K562 (cell line): ENCODE data around the gene ZACN. TPM values are rescaled to one million over a fixed set of nuclear protein-coding genes. Genes with fewer than 3 reads are reported as not detected.

Experiments used
- ATAC-seq: fragments of 200-7000 bp; cut with Tn5 transposase; 3 replicates; pipeline ENCODE4 v1.9.1; 2020; ENCODE audit warnings: moderate library complexity
- BruUV-seq: library from RNA; stranded (reverse); fragments of 400-500 nt; replicated peaks from 2 replicates; lab custom pipeline; 2021; lab: Mats Ljungman, UMichigan
- CTCF ChIA-PET: fragments of 300-600 bp; formaldehyde crosslinking; extraction: SDS; loops from one replicate; lab custom pipeline; 2021; ENCODE audit warnings: low intra/inter-chr PET ratio; lab: Yijun Ruan, JAX
- POLR2A ChIA-PET: fragments of 300-600, 350-650 bp; sonication (Branson Sonifier 250); formaldehyde crosslinking; extraction: SDS; loops from one replicate; lab custom pipeline; 2021; ENCODE audit warnings: antibody characterized with exemption, inconsistent platforms; lab: Yijun Ruan, JAX
- DNase-seq, 4 experiments: peaks; one replicate each; pipeline versions ENCODE4 v3.0.0 to v3.0.0-alpha.2; 2011 to 2018; ENCODE audit warnings: low spot score in 3 of 4, mixed read lengths in 3 of 4; ENCODE audit errors: extremely low read depth in 1 of 4
- FAIRE-seq: peaks from 2 replicates; lab custom pipeline; 2011; peaks lifted over from hg19 to GRCh38; lab: Jason Lieb, UNC
- H2AFZ ChIP-seq: 2 replicates; pipeline ENCODE4 v1.6.0; 2011; ENCODE audit warnings: low read depth, low read length, control low read depth, inconsistent platforms
- H3K27ac ChIP-seq: fragments of 200-600 bp; 3 replicates; pipeline ENCODE4 v1.8.0; 2011; ENCODE audit warnings: low read depth, mild to moderate bottlenecking, control low read depth, inconsistent platforms, low read length, moderate library complexity, mixed read lengths; ENCODE audit errors: extremely low read depth
- H3K27me3 ChIP-seq, 2 experiments: fragments of 300-600 bp in 1 of 2; 2 replicates in 1 of 2; 3 replicates in 1 of 2; pipeline versions ENCODE4 v1.6.0 to v1.8.0; 2011; ENCODE audit warnings: inconsistent platforms in 2 of 2, low read length in 2 of 2, mild to moderate bottlenecking in 1 of 2, mixed read lengths in 1 of 2, moderate library complexity in 1 of 2; ENCODE audit not compliant: control insufficient read depth in 2 of 2, insufficient read depth in 2 of 2
- H3K36me3 ChIP-seq: fragments of 300-600 bp; 3 replicates; pipeline ENCODE4 v1.8.0; 2011; ENCODE audit warnings: mild to moderate bottlenecking, low read length, inconsistent platforms; ENCODE audit not compliant: control insufficient read depth, insufficient read depth
- H3K4me1 ChIP-seq, 2 experiments: fragments of 200-600 bp in 1 of 2; replicated peaks in 1 of 2; 2 replicates in 1 of 2; 3 replicates in 1 of 2; pipeline versions ENCODE4 v1.5.1 to v1.8.0; 2011; ENCODE audit warnings: inconsistent platforms in 2 of 2, low read length in 2 of 2, mild to moderate bottlenecking in 1 of 2, mixed read lengths in 1 of 2, moderate library complexity in 1 of 2; ENCODE audit not compliant: control insufficient read depth in 2 of 2, insufficient read depth in 2 of 2
- H3K4me2 ChIP-seq: 2 replicates; pipeline ENCODE4 v1.6.1; 2011; ENCODE audit warnings: low read length, control low read depth, inconsistent platforms, mixed read lengths; ENCODE audit not compliant: insufficient read depth
- H3K4me3 ChIP-seq: fragments of 200-600 bp; sonication (generic), shearing (Covaris generic); 2 replicates; pipeline ENCODE4 v1.5.1; 2016; ENCODE audit warnings: control low read depth, inconsistent platforms
- H3K79me2 ChIP-seq: fragments of 200-600 bp; 3 replicates; pipeline ENCODE4 v1.8.0; 2011; ENCODE audit warnings: low read length, inconsistent platforms; ENCODE audit not compliant: control insufficient read depth, insufficient read depth
- H3K9ac ChIP-seq, 2 experiments: 2 replicates each; pipeline versions ENCODE4 v1.6.0 to v1.6.1; 2011; ENCODE audit warnings: low read depth in 2 of 2, low read length in 2 of 2, control low read depth in 1 of 2, inconsistent platforms in 1 of 2, mild to moderate bottlenecking in 1 of 2, mixed read lengths in 1 of 2; ENCODE audit not compliant: insufficient read depth in 1 of 2
- H3K9me1 ChIP-seq: one replicate; pipeline ENCODE4 v1.6.0; 2011; ENCODE audit warnings: inconsistent platforms, mild to moderate bottlenecking, low read length, moderate library complexity; ENCODE audit not compliant: control insufficient read depth, insufficient read depth
- H3K9me3 ChIP-seq: replicated peaks from 2 replicates; pipeline ENCODE4 v1.5.1; 2011; ENCODE audit warnings: low read depth, low read length, inconsistent platforms; ENCODE audit not compliant: control insufficient read depth, insufficient read depth
- H4K20me1 ChIP-seq: replicated peaks from 2 replicates; pipeline ENCODE4 v1.6.1; 2011; ENCODE audit warnings: low read length, inconsistent platforms, mixed read lengths; ENCODE audit not compliant: control insufficient read depth, insufficient read depth
- CBX2 ChIP-seq: fragments of 200-600 bp; sonication (generic); IDR thresholded peaks from one replicate; pipeline ENCODE4 v1.6.1; 2012; ENCODE audit warnings: mild to moderate bottlenecking, low read length, inconsistent platforms; ENCODE audit not compliant: insufficient read depth, poor library complexity, severe bottlenecking
- FOXJ3 ChIP-seq: sonication (generic); formaldehyde crosslinking; IDR thresholded peaks from 2 replicates; pipeline ENCODE4 v1.4.0; 2020; ENCODE audit warnings: mild to moderate bottlenecking, missing genetic modification reagents
- HMG20A ChIP-seq: fragments of 450-650 bp; formaldehyde crosslinking; conservative IDR thresholded peaks from 2 replicates; pipeline ENCODE4 v1.4.0; 2020; ENCODE audit warnings: mild to moderate bottlenecking, mixed read lengths
- HNRNPK ChIP-seq: fragments of 200-400 bp; formaldehyde crosslinking; IDR thresholded peaks from one replicate; pipeline ENCODE4 v1.6.1; 2018; ENCODE audit warnings: mild to moderate bottlenecking, low read depth, low read length; ENCODE audit not compliant: poor library complexity, severe bottlenecking
- HNRNPL ChIP-seq: fragments of 200-400 bp; formaldehyde crosslinking; IDR thresholded peaks from 2 replicates; pipeline ENCODE4 v1.6.1; 2017; ENCODE audit warnings: low read depth, mild to moderate bottlenecking, low read length
- SMARCB1 ChIP-seq: IDR thresholded peaks from 2 replicates; pipeline ENCODE4 v1.6.1; 2011; ENCODE audit warnings: improper control_type of control experiment, low read depth; ENCODE audit not compliant: insufficient read length
- WGBS: fragments of 100-300 bp; shearing (Covaris generic); methylation state at CpG from one replicate; pipeline ENCODE4 v1.1.6; 2016; ENCODE audit warnings: low coverage, mixed read lengths; ENCODE audit not compliant: insufficient coverage; ENCODE audit errors: missing lambda C conversion rate; 5-methylcytosine and 5-hydroxymethylcytosine counted together
- in situ Hi-C: fragments of 300-500 bp; cut with MboI; formaldehyde crosslinking; loops from 4 replicates; pipeline ENCODE4 v1.15.0; 2018; ENCODE audit warnings: inconsistent platforms, mixed read lengths
- intact Hi-C: fragments of 100-400 bp; cut with micrococcal nuclease; formaldehyde crosslinking; loops from 2 replicates; pipeline ENCODE4 v1.14.2; 2022
- polyA plus RNA-seq, 8 experiments: library from polyadenylated mRNA; depleted of rRNA in 4 of 8; stranded (reverse) in 5 of 8; unstranded in 3 of 8; fragments of >200 nt; fragmentation: Nextera tagmentation in 2 of 8; fragmentation: Illumina TruSeq in 1 of 8; extraction: Ambion mirVana in 2 of 8; extraction: Trizol in 1 of 8; gene quantifications; 2 replicates each; pipeline versions ENCODE4 v1.2.1 to v1.2.3, GENCODE V29; 2011 to 2014; ENCODE audit warnings: inconsistent platforms in 1 of 8, missing spikeins in 1 of 8
- total RNA-seq, 7 experiments: library from RNA; depleted of rRNA in 6 of 7; stranded (reverse); fragments of >200 nt in 6 of 7; fragmentation: Illumina TruSeq in 2 of 7; extraction: Trizol in 2 of 7; gene quantifications; 2 replicates each; pipeline versions ENCODE4 v1.2.1 to v1.2.3, GENCODE V29; 2011 to 2021; ENCODE audit warnings: low replicate concordance in 1 of 7
- TF ChIP-seq, protein P1 (sequence below): fragments of 200-400 bp; formaldehyde crosslinking; IDR thresholded peaks from 2 replicates; pipeline ENCODE4 v1.6.1; 2017; ENCODE audit warnings: mild to moderate bottlenecking, low read depth, low read length, moderate library complexity
- TF ChIP-seq, protein P2 (sequence below), 2 experiments: fragments of 150-350 bp in 1 of 2; IDR thresholded peaks; 2 replicates each; pipeline ENCODE4 v1.6.1; 2012 to 2016; ENCODE audit warnings: low read depth in 2 of 2, low read length in 2 of 2, mild to moderate bottlenecking in 1 of 2, moderate library complexity in 1 of 2
- TF ChIP-seq, protein P3 (sequence below), 2 experiments: IDR thresholded peaks; 2 replicates each; pipeline ENCODE4 v1.6.1; 2011; ENCODE audit warnings: borderline replicate concordance in 1 of 2, control low read depth in 1 of 2, low read depth in 1 of 2, low read length in 1 of 2, mild to moderate bottlenecking in 1 of 2, mixed read lengths in 1 of 2, moderate library complexity in 1 of 2; ENCODE audit not compliant: insufficient read depth in 1 of 2, insufficient read length in 1 of 2, poor library complexity in 1 of 2, severe bottlenecking in 1 of 2; ENCODE audit errors: extremely low read depth in 1 of 2
- TF ChIP-seq, protein P4 (sequence below): conservative IDR thresholded peaks from 2 replicates; pipeline ENCODE4 v1.6.1; 2011; ENCODE audit warnings: low read depth, mild to moderate bottlenecking, low read length; ENCODE audit not compliant: control insufficient read depth

ZACN gene
- total and polyA plus RNA-seq, 9 of the 15 experiments (the other 6 are each of a cell fraction or from before 2014, with no cell fraction given), result 0.07 TPM; not detected in 8

DNA sequence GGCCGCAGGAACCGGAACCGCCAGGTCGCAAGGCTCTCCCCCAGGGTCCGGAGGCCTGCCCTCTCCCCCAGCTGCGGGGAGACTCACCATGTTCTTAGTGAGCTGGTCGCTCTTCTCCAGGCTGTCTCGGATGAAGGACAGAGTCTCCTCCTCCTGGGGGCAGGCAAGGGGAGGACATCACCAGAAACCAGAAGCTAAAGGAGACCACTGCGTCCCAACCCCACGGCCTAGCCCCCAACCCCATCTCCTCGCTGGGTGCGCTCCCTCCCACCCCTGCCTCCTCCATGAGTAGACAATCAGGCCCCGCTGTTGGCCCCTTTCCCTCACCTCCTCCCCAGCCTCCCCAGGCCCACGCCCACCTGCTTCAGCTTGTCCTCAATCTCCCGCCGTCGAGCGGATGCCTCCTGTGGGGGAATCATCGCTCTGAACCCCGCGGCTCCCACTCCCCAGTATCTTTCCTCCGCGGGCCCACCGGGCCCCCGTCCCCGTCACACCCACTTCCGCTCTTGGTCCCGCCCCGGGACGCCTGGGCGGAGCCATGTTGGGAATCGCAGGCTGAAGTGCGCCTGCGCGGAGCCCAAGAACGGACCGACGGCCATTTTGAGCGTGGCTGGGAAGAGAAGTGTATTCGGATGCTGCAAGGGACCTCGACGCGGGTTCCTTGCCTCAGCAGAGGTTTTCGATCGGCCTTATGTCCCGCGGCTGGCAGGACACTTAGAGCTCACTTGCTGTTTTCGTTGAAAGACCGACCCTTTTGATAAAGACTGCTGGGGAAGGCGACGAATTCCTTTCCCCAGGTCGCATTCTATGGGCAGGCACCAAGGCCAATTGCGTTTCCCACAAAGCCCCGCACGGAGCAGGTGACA, 24.5 kb downstream of the ZACN start, which contains the start of gene EXOC7:
Gene EXOC7 (minus strand): TSS at position 514 of the 866 bp plus-strand sequence. CDS start 95 bp downstream, at position 419.
- Histone ChIP-seq H3K4me2 (peak within 1 kb of the TSS; percentile 95), H3K4me1 (peaks cover 12 to 15% of the 10 kb centered on the region in 2 experiments), H3K36me3 (peaks cover 27% of the 10 kb centered on the region; the same call in 2 of the 3 replicates), H3K9ac (peak within 1 kb of the TSS; percentile 81 to 95), H3K79me2 (peaks cover 11% of the 10 kb centered on the region), H3K27me3 (no peaks in the 10 kb centered on the region), H3K4me3 (peak within 1 kb of the TSS; percentile 88), H3K9me1 (peaks cover 2% of the 10 kb centered on the region), H2AFZ (peak within 1 kb of the TSS; percentile 99), H3K27ac (peak within 1 kb of the TSS; percentile 79), H3K9me3 (no peaks in the 10 kb centered on the region), H4K20me1 (no peaks in the 10 kb centered on the region)
- DNase-seq, result peak; percentile 97 to 98 (median 98)
- CTCF ChIA-PET, result no interaction called here
- BruUV-seq, result TSS peak; percentile 62
- peak; percentile 95 for FAIRE-seq
- peak; percentile 95 for ATAC-seq
- 7% methylated on average over 44 of the region's 55 CpGs for WGBS
- POLR2A ChIA-PET, result interaction anchor here (0.6 to 1.3 kb wide), 5 partner anchors 15 to 323 kb away, joined by 3 to 4 read pairs (median 3); no protein-coding TSS in a partner anchor
- in situ Hi-C loops (no loop called here), intact Hi-C loops (no loop called here)
- TF ChIP-seq CBX2, result no peak
- TF ChIP-seq, protein P1, sequence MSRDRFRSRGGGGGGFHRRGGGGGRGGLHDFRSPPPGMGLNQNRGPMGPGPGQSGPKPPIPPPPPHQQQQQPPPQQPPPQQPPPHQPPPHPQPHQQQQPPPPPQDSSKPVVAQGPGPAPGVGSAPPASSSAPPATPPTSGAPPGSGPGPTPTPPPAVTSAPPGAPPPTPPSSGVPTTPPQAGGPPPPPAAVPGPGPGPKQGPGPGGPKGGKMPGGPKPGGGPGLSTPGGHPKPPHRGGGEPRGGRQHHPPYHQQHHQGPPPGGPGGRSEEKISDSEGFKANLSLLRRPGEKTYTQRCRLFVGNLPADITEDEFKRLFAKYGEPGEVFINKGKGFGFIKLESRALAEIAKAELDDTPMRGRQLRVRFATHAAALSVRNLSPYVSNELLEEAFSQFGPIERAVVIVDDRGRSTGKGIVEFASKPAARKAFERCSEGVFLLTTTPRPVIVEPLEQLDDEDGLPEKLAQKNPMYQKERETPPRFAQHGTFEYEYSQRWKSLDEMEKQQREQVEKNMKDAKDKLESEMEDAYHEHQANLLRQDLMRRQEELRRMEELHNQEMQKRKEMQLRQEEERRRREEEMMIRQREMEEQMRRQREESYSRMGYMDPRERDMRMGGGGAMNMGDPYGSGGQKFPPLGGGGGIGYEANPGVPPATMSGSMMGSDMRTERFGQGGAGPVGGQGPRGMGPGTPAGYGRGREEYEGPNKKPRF, result no peak
- no peak for TF ChIP-seq HNRNPL
- no peak for TF ChIP-seq HMG20A (CRISPR knock-in tag)
- TF ChIP-seq FOXJ3 (CRISPR knock-in tag), result no peak
- no peak for TF ChIP-seq SMARCB1
- TF ChIP-seq, protein P2, sequence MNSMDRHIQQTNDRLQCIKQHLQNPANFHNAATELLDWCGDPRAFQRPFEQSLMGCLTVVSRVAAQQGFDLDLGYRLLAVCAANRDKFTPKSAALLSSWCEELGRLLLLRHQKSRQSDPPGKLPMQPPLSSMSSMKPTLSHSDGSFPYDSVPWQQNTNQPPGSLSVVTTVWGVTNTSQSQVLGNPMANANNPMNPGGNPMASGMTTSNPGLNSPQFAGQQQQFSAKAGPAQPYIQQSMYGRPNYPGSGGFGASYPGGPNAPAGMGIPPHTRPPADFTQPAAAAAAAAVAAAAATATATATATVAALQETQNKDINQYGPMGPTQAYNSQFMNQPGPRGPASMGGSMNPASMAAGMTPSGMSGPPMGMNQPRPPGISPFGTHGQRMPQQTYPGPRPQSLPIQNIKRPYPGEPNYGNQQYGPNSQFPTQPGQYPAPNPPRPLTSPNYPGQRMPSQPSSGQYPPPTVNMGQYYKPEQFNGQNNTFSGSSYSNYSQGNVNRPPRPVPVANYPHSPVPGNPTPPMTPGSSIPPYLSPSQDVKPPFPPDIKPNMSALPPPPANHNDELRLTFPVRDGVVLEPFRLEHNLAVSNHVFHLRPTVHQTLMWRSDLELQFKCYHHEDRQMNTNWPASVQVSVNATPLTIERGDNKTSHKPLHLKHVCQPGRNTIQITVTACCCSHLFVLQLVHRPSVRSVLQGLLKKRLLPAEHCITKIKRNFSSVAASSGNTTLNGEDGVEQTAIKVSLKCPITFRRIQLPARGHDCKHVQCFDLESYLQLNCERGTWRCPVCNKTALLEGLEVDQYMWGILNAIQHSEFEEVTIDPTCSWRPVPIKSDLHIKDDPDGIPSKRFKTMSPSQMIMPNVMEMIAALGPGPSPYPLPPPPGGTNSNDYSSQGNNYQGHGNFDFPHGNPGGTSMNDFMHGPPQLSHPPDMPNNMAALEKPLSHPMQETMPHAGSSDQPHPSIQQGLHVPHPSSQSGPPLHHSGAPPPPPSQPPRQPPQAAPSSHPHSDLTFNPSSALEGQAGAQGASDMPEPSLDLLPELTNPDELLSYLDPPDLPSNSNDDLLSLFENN (IDR thresholded peaks at IDR 0.05; ENCODE audit: low read depth in 2 of 2, low read length in 2 of 2), result no peak
- no peak for TF ChIP-seq HNRNPK
- TF ChIP-seq, protein P3, sequence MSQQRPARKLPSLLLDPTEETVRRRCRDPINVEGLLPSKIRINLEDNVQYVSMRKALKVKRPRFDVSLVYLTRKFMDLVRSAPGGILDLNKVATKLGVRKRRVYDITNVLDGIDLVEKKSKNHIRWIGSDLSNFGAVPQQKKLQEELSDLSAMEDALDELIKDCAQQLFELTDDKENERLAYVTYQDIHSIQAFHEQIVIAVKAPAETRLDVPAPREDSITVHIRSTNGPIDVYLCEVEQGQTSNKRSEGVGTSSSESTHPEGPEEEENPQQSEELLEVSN (IDR thresholded peaks at IDR 0.05; ENCODE audit: borderline replicate concordance in 1 of 2, extremely low read depth in 1 of 2, insufficient read depth in 1 of 2, insufficient read length in 1 of 2, low read depth in 1 of 2, low read length in 1 of 2, poor library complexity in 1 of 2, severe bottlenecking in 1 of 2), result peak in 1 of 2 experiments; percentile 11
- TF ChIP-seq, protein P4, sequence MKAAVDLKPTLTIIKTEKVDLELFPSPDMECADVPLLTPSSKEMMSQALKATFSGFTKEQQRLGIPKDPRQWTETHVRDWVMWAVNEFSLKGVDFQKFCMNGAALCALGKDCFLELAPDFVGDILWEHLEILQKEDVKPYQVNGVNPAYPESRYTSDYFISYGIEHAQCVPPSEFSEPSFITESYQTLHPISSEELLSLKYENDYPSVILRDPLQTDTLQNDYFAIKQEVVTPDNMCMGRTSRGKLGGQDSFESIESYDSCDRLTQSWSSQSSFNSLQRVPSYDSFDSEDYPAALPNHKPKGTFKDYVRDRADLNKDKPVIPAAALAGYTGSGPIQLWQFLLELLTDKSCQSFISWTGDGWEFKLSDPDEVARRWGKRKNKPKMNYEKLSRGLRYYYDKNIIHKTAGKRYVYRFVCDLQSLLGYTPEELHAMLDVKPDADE, result peak; percentile 58; the same call in 1 of the 2 replicates
